ENCODE measurements around the gene ADAMTS1.
A peak's percentile ranks its signal among the peaks of the same experiment; 100 is the strongest.

The ADAMTS1 gene

GRCh38 chr21:26844258-26845065 lies 747 bp downstream of the ADAMTS1 start:
- no peak for DNase-seq

- no peak for DNase-seq
These were observed 1.3 kb downstream of the ADAMTS1 start for GRCh38 chr21:26843933-26844257.

GRCh38 chr21:26842974-26843932 lies 2.0 kb downstream of the ADAMTS1 start:
- DNase-seq, result peak; percentile 3

GRCh38 chr21:26842300-26842699 lies 2.9 kb downstream of the ADAMTS1 start:
- no peak for DNase-seq

- no peak for DNase-seq
These were observed 4.3 kb downstream of the ADAMTS1 start for GRCh38 chr21:26840912-26841311.

- no peak for DNase-seq
These were observed 5.0 kb downstream of the ADAMTS1 start for GRCh38 chr21:26840201-26840600.

GRCh38 chr21:26837539-26837938 lies 7.7 kb downstream of the ADAMTS1 start:
- DNase-seq, result no peak

GRCh38 chr21:26836528-26836927 lies 8.7 kb downstream of the ADAMTS1 start:
- DNase-seq, result no peak

- DNase-seq, result no peak
These were observed 9.4 kb downstream of the ADAMTS1 start for GRCh38 chr21:26835714-26836265.

- DNase-seq, result no peak
These were observed 10.0 kb downstream of the ADAMTS1 start for GRCh38 chr21:26835027-26835713.

- DNase-seq, result no peak
These were observed 10.9 kb downstream of the ADAMTS1 start for GRCh38 chr21:26834181-26834905.

GRCh38 chr21:26833460-26833939 lies 11.7 kb downstream of the ADAMTS1 start:
- no peak for DNase-seq

GRCh38 chr21:26833011-26833410 lies 12.2 kb downstream of the ADAMTS1 start:
- no peak for DNase-seq

GRCh38 chr21:26832546-26832945 lies 12.7 kb downstream of the ADAMTS1 start:
- no peak for DNase-seq

- no peak for DNase-seq
These were observed 18.4 kb downstream of the ADAMTS1 start for GRCh38 chr21:26826801-26827200.

GRCh38 chr21:26820509-26820908 lies 24.7 kb downstream of the ADAMTS1 start:
- DNase-seq, result no peak

GRCh38 chr21:26819740-26820324 lies 25.4 kb downstream of the ADAMTS1 start:
- no peak for DNase-seq

- DNase-seq, result no peak
These were observed 26.3 kb downstream of the ADAMTS1 start for GRCh38 chr21:26818906-26819305.

- no peak for DNase-seq
These were observed 30.0 kb downstream of the ADAMTS1 start for GRCh38 chr21:26815197-26815596.

- DNase-seq, result no peak
These were observed 30.8 kb downstream of the ADAMTS1 start for GRCh38 chr21:26814386-26814785.

- DNase-seq, result no peak
These were observed 31.7 kb downstream of the ADAMTS1 start for GRCh38 chr21:26813426-26813998.

Measured in NCI-H2029 (cell line).